CD4-positive, alpha-beta T cell treated with Interleukin-4 for 4 hours (primary cell): ENCODE data around the gene LYPD4.

Experiments used
- DNase-seq: peaks from one replicate; pipeline ENCODE4 v3.0.0-alpha.2; 2020

Gene LYPD4

DNA sequence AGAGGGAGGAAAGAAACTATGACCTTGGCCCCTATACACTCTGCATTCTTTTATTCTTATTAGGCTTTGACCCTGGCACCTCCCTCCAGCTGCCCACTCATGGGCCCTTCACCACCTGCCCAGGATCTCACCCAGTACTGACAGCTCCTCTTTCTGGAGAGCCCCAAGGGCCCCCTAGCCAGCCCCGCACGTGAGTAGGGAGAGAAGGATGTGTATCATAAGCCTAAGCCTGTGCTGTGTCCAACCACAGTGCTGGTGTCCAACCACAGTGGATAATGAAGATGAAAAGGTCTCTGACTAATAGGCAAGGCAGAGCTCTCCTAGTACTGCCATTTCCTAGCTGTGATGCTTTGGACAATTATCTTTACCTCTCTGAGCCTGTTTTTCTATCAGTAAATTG, 4.6 kb upstream of the LYPD4 start:
- no peak for DNase-seq

DNA sequence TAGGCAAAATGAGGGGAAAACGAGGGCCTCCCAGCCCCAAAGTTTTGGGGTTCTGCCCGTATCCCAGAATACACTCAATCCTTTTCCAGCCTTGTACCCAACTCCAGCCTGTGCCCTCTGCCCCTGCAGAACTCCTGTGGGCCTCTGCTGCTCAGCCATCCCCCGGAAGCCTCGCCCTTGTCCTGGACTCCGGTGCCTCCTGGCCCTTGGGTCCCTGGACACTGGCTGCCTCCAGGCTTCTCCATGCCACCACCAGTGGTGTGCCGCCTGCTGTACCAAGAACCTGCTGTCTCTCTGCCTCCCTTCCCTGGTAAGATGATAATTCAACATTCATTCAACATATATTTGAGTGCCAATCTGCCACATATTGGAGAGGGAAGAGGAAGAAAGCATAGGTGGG, 4.2 kb upstream of the LYPD4 start:
- DNase-seq, result no peak

DNA sequence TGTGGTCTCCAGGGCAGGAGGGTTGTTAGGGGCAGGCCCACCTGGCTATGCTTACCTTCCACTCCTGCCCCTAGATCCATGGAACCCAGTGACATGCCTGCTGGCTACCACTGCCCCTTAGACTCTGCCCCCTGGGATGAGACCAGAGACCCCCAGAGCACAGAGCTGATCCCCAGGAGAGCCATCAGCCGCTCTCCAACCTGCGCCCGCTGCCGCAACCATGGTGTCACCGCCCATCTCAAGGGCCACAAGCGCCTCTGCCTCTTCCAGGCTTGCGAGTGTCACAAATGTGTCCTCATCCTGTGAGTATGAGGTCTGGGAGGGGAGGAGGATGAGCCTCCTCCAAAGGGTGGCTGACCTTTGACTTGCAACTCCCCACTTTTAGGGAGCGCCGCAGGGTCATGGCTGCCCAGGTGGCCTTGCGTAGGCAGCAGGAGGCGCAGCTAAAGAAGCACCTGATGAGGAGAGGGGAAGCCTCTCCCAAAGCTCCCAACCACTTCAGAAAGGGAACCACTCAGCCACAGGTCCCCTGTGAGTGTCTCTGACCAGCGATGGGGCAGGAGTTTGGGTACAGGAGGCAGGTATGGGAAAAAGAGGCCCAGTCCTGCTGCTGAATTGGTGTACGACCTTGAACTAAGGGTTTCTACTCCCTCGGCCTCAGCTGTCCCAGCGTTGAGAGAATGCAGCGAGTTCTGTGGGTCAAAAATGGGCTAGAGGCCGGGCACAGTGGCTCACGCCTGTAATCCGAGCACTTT, 3.0 kb upstream of the LYPD4 start:
- DNase-seq, result no peak

DNA sequence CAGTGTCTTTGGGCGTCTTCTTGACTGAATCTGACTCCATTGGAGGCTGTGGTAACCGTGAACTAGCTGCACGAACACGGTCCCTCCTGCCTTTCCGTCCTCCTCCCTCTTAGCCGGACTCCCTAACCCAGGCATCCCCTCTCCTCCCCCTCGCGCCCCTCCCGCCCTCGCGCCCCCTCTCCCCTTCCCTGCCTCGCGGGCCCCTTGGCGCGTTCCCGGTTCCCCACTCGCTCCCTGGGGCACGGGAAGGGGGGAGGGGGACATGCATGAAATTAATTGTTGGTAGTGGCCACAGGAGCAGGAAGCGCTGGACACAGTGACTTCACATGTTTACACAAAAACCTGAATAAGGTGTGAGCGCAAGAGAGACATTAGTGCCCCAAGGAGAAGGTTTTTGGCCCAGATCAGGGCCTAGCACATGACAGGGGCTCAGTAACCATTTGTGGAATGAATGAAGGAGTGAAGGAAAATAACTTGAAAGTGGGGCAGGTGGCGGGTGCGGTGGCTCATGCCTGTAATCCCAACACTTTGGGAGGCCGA, 638 bp upstream of the LYPD4 start:
- DNase-seq, result no peak

DNA sequence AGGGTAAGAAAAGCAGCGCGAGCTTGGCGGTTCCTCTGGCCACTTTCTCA, 343 bp upstream of the LYPD4 start, which contains the start of gene DMRTC2:
DMRTC2 (plus strand) TSS at position 42 of the 50 bp plus-strand sequence. CDS start 2,387 bp downstream, outside the sequence.
- DNase-seq, result no peak

DNA sequence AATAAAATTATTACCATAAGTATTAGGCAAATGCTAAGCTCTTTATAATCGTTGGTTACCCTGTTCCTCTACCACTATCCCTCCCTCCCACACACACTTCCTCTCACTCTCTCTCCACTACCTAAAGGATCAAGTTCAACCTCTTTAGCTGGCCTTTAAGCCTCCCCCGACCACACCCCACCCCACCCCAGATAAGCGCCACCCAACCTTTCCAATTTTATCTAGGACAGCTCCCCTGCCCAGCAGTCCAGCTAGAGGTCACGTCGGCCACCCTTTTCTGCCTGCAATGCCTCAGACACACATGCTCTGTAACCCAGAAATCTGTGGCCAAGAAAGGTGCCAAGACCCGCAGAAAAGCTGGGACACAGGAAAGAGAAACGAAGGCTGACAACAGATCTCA, 1.1 kb downstream of the LYPD4 start:
- DNase-seq, result no peak

DNA sequence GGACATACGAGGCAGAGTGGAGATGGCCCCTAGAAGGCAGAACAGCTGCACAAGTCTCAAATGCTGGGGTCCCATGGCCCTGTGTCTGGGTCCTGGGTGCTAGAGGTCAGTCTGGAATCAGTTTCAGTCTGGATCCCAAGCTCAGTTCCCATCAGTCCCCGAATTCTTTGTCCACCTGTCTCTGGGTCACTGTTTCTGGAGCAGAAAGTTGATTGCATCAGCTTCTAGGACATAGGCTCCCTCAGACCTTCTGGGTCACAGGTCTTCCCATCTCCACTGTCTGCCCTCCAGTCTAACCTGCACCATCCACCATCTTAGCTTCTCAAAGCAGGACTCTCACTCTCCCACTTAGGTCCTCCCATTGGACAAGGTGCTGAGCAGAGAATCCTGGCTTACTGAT, 5.3 kb downstream of the LYPD4 start:
- DNase-seq, result no peak

DNA sequence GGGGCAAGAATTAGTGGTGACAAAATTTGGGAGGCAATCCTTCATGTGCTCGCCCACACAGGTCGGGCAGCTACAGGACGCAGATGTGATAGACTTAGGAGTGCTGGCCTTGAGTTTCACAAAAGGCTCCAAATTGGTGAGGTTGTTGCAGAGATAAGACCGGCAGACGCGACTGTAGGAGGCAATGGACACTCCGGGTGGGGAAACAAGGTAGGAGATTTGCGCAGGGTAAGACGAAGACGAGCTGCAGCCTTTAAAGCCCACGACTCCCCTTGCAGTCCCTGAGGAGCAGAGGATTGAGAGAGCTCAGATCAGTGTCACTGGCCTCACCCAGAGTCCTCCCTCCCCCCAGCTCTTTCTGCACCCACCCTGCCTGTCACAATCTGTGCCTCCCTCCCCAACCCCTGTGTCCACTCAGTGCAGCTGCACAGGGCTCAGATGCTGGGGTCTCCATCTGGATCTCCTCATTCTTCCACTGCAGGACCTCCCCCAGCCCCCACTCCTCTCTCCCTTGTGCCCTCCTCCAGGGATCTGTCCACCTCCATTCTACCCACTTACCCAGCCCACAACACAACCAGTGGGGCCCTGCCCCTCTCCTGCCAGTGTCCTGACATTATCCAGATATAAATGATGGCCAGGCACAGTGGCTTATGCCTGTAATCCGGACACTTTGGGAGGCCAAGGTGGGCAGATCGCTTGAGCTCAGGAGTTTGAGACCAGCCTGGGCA, 6.3 kb downstream of the LYPD4 start:
- DNase-seq, result no peak

DNA sequence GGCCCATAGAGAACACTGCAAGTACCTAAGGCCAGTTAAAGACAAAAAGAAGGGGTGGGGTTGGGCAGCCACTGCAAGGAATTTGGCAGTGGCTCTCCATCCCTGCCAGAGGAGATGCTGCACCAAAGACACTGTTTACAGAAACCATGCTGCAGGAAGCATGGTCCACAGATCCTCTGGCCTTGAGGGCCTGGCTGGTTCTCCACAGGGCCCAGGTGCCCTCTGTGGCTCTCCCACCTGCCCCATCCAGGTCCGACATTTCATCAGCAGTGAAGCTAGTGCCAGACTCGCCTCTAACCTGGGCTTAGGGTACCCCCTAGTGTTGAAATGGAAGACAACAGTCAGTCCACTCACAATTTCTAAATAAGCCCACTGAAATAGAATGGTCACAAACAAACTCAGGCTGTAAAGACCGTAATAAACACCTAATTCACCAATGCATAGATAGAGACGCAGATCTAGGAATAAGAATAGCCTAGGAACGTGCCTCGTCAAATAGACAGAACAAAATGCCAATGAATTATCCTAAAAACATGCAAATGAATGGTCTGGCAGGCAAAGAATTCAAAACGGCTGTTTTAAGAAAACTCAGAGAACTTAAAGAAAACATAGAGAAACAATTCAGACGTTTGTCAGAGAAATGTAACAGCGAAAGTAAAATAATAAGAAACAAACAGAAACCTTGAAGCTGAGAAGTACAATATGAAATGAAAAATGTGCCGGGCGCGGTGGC, 23.3 kb downstream of the LYPD4 start:
- peak; percentile 48 for DNase-seq

DNA sequence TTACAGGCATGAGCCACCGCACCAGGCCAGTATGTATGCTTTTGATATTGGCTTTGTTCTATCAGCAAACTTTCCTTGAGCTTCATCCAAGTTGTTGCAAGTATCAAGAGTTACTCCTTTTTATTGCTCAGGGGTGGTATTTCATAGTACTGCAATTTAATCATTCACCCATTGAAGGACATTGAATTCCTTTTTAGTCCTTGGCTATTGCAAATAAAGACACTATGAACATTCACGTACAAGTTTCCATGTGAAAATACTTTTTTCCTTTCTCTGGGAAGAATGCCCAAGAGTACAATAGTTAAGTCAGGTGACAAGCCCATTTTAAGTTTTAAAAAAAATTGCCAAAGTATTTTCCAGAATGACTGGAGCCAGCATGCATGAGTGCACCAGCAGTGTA, 27.7 kb downstream of the LYPD4 start:
- no peak for DNase-seq

DNA sequence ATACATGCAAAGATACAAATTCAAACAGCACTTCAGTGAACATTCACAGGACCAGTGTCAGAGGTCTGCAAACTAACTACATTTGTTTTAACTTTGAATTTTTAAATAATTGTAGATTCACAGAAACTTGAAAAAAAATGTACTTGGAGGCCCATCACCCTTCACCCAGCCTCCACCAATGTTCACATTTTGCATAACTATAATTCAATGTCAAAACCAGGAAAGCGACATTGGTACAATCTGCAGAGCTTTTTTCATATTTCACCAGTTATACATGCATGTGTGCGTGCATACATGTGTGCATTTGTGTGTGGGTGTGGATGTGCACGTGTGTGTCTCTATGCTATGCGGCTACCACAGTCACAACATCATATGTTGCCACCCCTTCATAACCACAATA, 29.2 kb downstream of the LYPD4 start:
- no peak for DNase-seq

DNA sequence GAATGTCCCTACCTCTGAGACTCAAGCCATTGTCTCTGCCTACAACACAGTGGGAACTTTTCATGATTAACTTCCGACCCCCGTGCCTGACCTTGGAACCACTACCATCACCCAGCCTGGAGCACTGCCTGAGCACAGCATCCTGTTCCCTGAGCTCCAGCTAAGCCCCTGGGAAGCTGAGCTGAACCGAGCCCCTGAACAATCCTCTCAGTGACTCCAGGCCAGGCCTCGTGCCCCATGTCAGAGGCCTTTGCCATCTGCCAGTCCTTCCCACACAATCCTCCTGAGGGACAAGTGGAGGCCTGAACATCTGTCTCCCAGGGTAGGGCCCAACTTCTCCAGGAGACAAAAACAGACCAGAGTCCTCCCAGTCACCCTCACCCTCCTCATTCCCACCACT, 30.6 kb downstream of the LYPD4 start:
- no peak for DNase-seq

DNA sequence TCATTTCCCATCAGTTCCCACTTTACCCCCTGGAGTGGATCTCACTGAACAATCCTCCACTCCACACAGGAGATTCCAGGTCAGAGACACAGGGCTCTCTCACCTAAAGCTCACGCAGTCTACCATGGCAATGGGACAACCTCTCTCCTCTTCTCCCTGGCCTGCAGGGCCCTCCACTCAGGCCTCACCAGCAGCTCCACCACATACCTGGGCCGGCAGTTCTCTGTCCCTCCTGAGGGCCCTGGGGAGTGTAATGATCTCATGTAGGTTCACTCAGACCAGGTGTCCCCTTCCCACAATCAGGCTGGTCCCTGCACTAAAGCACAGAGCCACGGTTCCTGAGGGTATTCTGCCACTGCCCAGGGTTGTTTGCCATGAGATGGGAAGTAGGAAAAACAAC, 32.5 kb downstream of the LYPD4 start:
- no peak for DNase-seq

DNA sequence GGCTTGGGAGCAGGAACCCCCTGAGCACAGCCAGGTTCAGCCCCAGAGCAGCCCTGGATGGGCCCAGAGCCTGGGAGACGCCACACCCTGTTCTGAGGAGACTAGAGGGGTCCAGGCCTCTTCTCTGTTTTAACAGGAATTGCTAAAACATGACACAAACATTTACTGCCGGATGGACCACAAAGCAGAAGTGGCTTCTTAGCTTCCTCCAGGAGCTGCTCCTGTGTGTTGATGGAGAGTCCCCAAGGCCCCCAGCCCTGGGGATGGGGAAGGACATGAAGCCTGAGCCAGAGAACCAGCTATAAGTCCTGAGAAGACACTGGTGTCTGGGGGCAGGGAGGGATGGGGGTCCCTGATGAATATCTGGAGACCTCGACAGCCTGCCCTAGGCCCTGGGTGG, 33.4 kb downstream of the LYPD4 start:
- peak; percentile 18 for DNase-seq

DNA sequence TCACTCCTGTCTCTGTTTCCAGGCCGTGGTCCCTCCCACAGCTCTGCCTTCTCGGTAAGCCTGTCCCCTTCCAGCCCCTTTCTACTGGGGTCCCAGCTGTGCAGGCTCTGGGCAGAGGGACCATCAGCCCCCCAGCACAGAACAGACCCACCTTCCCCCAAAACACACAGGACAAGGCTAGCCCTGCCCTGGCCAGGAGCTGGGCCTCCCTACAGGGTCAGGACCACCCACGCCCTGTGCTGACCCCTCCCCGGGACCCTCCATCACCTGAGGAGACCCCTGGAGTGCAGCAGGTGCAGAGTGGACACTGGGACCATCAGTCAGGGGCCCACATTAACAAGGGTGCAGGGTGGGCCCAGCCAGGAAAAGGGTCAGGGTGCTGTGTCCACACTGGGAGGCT, 34.2 kb downstream of the LYPD4 start:
- DNase-seq, result no peak

DNA sequence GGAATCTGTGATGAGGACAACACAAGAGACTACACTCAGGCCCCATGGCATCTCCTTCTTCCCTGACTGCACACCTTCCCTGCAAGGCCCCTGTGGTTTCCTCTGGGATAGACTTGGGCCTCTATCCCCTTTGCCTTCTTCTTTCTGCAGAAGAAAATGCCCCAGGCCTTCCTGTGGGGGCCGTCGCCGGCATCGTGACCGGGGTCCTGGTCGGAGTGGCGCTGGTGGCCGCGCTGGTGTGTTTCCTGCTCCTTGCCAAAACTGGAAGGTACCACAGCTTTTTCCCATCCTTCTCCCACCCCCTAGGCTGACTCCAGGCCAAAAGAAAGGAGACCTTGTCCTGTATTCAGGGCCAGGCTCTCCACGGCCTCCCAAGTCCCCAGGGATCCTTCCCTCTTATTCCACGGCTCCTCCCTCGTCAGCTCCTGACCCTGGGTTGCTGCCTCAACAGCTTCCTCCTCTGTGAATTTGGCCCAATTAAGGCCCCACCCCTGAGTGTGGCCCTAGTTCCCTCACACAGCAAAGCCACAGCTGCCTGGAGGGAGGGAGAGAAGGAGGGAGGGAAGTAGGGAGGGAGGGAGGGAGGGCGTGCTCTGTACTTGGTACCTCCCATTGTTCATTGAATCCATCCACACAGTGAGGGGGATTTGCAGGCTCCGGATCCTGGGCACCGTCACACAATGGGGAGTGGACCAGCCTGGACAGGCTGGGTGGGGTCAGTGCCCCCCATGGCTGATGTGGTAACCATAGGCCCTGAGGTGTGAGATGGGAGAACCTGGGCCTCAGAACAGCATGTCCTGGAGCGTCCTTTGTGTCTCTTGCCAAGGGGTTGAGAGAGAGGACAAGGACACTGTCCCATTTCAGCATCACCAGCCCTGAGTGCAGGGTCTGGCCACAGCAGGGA, 35.6 kb downstream of the LYPD4 start:
- no peak for DNase-seq

DNA sequence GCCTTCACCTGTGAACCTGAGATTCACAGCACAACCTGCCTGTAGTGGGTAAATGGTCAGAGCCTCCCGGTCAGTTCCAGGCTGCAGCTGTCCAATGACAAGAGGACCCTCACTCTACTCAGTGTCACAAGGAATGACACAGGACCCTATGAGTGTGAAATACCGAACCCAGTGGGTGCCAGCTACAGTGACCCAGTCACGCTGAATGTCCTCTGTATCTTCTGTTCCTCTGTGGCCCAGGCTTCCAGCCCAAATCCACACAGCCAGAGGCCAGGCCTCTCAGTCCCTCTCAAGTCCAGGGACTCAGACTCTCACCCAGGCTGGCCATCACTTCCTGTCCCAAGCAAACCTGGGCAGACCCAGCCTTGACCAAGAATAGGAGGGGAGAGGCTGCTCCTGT, 37.3 kb downstream of the LYPD4 start:
- no peak for DNase-seq

DNA sequence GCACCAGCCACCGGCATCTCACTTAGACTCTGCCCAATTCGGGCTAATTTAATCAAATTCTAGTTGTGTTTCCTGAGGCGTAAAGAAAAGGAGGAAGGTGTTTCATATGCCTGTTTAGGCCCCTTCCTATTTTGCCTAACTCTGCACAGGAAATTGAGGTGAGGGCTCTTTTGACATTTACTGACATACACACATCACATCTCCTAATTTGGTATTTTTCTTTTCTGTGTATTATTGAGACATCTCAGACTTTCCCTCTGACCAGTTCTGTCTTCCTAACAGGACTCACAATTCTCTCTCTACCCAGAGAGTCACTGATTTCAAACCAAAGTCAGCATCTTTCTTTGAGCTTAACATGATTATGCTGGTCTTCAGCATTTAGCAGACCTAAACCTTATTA, 40.1 kb downstream of the LYPD4 start:
- no peak for DNase-seq

DNA sequence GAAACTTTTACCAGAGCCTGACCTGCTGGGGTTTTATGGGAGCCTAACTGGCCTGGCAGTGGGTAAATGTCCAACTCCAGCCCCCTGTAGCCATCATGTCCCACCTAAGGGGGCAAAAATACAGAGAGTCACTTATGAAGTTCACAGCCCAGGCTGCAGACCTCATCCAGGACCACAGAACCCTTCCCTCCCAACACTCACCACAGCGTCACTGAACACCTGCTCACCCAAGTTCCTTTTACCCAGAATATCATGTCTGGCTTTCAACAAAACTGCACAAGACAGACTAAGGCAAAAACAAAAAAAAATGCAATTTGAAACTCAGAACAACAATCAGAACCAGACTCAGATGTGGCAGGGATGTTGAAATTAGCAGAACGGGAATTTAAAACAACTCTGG, 41.7 kb downstream of the LYPD4 start:
- DNase-seq, result no peak

DNA sequence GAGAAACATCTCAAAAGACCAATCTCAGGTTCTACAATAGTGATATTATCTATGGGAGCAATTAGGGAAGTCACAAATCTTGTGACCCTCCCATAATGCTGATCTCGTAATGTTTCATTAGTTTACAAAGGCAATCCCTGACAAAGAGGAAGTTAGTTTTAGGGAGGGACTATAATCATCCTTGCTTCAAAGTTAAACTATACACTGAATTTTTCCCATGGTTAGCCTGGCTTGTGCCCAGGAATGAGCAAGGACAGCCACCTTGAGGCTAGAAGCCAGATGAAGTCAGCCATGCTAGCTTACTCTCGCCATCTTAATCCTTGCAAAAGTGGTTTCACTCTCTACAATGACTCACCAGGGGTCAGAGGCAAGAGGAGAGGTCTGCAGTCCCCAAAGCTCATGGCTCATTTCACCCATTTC, 42.7 kb downstream of the LYPD4 start:
- peak; percentile 13 for DNase-seq

DNA sequence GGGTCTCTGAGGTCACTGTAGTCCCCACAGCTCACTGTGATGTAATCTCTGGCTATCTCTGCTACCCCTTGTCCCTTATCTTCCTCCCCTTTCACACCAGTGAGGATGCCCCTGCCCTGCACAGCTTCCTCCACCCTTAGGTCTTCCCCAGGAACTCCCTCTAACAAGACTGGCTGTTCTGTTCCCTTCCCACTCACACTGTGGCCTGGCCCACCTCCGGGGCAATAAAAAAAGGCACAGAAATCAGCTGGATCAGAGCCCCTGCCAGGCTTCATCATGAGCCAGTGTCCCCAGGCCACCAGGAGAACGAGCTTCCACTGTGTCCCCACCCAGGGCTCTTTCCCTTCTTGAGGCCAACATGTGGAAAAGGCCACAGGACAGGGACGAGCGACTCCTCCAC, 43.5 kb downstream of the LYPD4 start:
- DNase-seq, result no peak

DNA sequence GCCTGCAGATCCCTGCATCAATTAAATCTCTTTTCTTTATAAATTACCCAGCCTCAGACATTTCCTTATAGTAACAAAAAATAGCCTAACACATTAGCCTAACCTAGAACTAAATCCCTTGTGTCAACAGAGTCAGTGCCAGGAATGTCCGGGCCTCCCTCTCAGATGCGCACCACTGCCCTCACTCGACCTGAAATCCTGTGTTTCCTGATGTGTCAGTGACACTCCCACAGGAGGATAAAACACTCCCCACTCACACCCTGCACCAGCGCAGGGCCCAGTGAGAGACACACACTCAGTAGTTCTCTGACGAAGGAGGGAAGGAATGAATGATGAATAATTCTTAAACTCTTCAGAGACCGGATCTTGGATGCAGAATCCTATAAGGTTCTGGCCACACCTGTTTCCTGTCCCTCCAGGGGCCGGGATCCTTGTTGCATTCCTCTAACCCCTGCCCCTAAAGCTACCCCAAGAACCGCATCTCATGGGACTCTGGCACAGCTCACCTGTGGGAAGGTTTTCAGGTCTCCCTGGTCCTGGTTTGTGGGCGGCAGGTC, 45.0 kb downstream of the LYPD4 start:
- no peak for DNase-seq

DNA sequence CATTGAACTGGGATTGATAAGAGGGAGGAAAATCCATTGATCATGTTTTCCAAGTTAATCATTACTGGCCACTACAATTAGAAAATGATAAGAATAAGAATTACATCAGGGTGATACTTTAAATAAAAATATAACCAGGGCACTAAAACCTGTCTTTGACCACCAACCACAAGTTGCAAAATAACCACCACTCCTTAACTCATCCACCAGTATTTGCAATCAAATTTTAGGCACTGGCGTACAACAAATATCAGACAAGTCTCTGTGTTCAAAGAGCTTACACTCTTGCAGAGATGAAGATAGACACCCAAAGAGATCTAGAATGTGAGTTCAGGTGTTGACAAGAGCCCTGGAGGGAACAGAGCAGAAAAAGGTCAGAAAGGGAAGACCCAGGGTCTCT, 47.6 kb downstream of the LYPD4 start:
- no peak for DNase-seq
